Muscle layer of duodenum (tissue), 2 donors: ENCODE data around the gene SLCO2A1.

ENCODE experiments used
- H3K27ac ChIP-seq: one replicate; pipeline ENCODE4 v1.7.0; 2013; ENCODE audit warnings: mild to moderate bottlenecking, low read length
- H3K27me3 ChIP-seq: one replicate; pipeline ENCODE4 v1.7.0; 2013; ENCODE audit warnings: low read depth, mild to moderate bottlenecking, control low read depth, low read length
- H3K36me3 ChIP-seq, 2 donors: one replicate each; pipeline ENCODE4 v1.7.0; 2013; ENCODE audit warnings: low read length in 2 of 2, control low read depth in 1 of 2, mild to moderate bottlenecking in 1 of 2; ENCODE audit not compliant: insufficient read depth in 2 of 2, control insufficient read depth in 1 of 2
- H3K4me1 ChIP-seq, 2 donors: one replicate each; pipeline ENCODE4 v1.7.0; 2013; ENCODE audit warnings: low read length in 2 of 2, mild to moderate bottlenecking in 2 of 2, control low read depth in 1 of 2, moderate library complexity in 1 of 2; ENCODE audit not compliant: insufficient read depth in 2 of 2, control insufficient read depth in 1 of 2
- H3K4me3 ChIP-seq, 2 donors: one replicate each; pipeline ENCODE4 v1.7.0; 2013; ENCODE audit warnings: low read length in 2 of 2, low read depth in 1 of 2, mild to moderate bottlenecking in 1 of 2
- H3K9me3 ChIP-seq, 2 donors: one replicate each; pipeline ENCODE4 v1.7.0; 2013; ENCODE audit warnings: low read length in 2 of 2, control low read depth in 1 of 2, mild to moderate bottlenecking in 1 of 2; ENCODE audit not compliant: control insufficient read depth in 1 of 2
- donor health status: healthy.

The SLCO2A1 gene

GRCh38 chr3:133887803-133888703 is 141.7 kb downstream of the SLCO2A1 start:
- Histone ChIP-seq H3K36me3 (no peaks in the 10 kb centered on the region), H3K27me3 (no peaks in the 10 kb centered on the region), H3K4me1 (no peaks in the 10 kb centered on the region), H3K4me3 (no peak overlapping the region), H3K9me3 (no peaks in the 10 kb centered on the region), H3K27ac (no peak overlapping the region)

GRCh38 chr3:133887074-133887802 is 142.5 kb downstream of the SLCO2A1 start:
- no peaks in the 10 kb centered on the region for H3K36me3 ChIP-seq
- H3K9me3 ChIP-seq = no peaks in the 10 kb centered on the region
- no peak overlapping the region for H3K4me3 ChIP-seq
- no peaks in the 10 kb centered on the region for H3K27me3 ChIP-seq
- H3K27ac ChIP-seq = no peak overlapping the region
- no peaks in the 10 kb centered on the region for H3K4me1 ChIP-seq

GRCh38 chr3:133886031-133886722 is 143.5 kb downstream of the SLCO2A1 start:
- Histone ChIP-seq H3K4me3 (no peak overlapping the region), H3K4me1 (no peaks in the 10 kb centered on the region), H3K27ac (no peak overlapping the region)

GRCh38 chr3:133884887-133885711 is 144.6 kb downstream of the SLCO2A1 start:
- H3K9me3 ChIP-seq = no peaks in the 10 kb centered on the region
- no peak overlapping the region for H3K27ac ChIP-seq
- H3K36me3 ChIP-seq = no peaks in the 10 kb centered on the region
- no peaks in the 10 kb centered on the region for H3K27me3 ChIP-seq
- H3K4me1 ChIP-seq = no peaks in the 10 kb centered on the region
- H3K4me3 ChIP-seq = no peak overlapping the region

More at GRCh38 chr3:133886031-133886722, 143.5 kb downstream of the SLCO2A1 start:
- no peaks in the 10 kb centered on the region for H3K9me3 ChIP-seq
- H3K36me3 ChIP-seq = no peaks in the 10 kb centered on the region
- no peaks in the 10 kb centered on the region for H3K27me3 ChIP-seq

- Histone ChIP-seq H3K4me1 (no peaks in the 10 kb centered on the region), H3K4me3 (no peak overlapping the region), H3K27ac (no peak overlapping the region), H3K27me3 (no peaks in the 10 kb centered on the region), H3K9me3 (no peaks in the 10 kb centered on the region), H3K36me3 (no peaks in the 10 kb centered on the region)
Measured at GRCh38 chr3:133884054-133884886, 145.5 kb downstream of the SLCO2A1 start.

- Histone ChIP-seq H3K36me3 (no peaks in the 10 kb centered on the region), H3K4me1 (no peaks in the 10 kb centered on the region), H3K4me3 (no peak overlapping the region), H3K9me3 (no peaks in the 10 kb centered on the region), H3K27me3 (no peaks in the 10 kb centered on the region), H3K27ac (no peak overlapping the region)
Measured at GRCh38 chr3:133883641-133884040, 146.1 kb downstream of the SLCO2A1 start.

- H3K27ac ChIP-seq = no peak overlapping the region
- no peak overlapping the region for H3K4me3 ChIP-seq
- H3K36me3 ChIP-seq = no peaks in the 10 kb centered on the region
- no peaks in the 10 kb centered on the region for H3K4me1 ChIP-seq
- no peaks in the 10 kb centered on the region for H3K27me3 ChIP-seq
- no peaks in the 10 kb centered on the region for H3K9me3 ChIP-seq
Measured at GRCh38 chr3:133882986-133883586, 146.6 kb downstream of the SLCO2A1 start.

GRCh38 chr3:133881939-133882825 is 147.5 kb downstream of the SLCO2A1 start:
- Histone ChIP-seq H3K27ac (no peak overlapping the region), H3K36me3 (no peaks in the 10 kb centered on the region), H3K27me3 (no peaks in the 10 kb centered on the region), H3K4me3 (no peak overlapping the region), H3K4me1 (no peaks in the 10 kb centered on the region), H3K9me3 (no peaks in the 10 kb centered on the region)

GRCh38 chr3:133881492-133881891 is 148.2 kb downstream of the SLCO2A1 start:
- H3K27ac ChIP-seq = no peak overlapping the region

More at GRCh38 chr3:133881492-133881891, 148.2 kb downstream of the SLCO2A1 start:
- Histone ChIP-seq H3K36me3 (no peaks in the 10 kb centered on the region), H3K4me1 (no peaks in the 10 kb centered on the region), H3K9me3 (no peaks in the 10 kb centered on the region), H3K4me3 (no peak overlapping the region), H3K27me3 (no peaks in the 10 kb centered on the region)
